NCI-H1105 (cell line): ENCODE data around the gene MEIOC.
A peak's percentile ranks its signal among the peaks of the same experiment; 100 is the strongest.
"Not testable (repeated sequence)": the region's sequence is repeated elsewhere in the genome, so short reads cannot be mapped to it uniquely, and the experiment has no call there.

Source experiments
- DNase-seq: peaks from one replicate; lab custom pipeline; 2025; lab: John Stamatoyannopoulos, UW

Gene MEIOC

DNA sequence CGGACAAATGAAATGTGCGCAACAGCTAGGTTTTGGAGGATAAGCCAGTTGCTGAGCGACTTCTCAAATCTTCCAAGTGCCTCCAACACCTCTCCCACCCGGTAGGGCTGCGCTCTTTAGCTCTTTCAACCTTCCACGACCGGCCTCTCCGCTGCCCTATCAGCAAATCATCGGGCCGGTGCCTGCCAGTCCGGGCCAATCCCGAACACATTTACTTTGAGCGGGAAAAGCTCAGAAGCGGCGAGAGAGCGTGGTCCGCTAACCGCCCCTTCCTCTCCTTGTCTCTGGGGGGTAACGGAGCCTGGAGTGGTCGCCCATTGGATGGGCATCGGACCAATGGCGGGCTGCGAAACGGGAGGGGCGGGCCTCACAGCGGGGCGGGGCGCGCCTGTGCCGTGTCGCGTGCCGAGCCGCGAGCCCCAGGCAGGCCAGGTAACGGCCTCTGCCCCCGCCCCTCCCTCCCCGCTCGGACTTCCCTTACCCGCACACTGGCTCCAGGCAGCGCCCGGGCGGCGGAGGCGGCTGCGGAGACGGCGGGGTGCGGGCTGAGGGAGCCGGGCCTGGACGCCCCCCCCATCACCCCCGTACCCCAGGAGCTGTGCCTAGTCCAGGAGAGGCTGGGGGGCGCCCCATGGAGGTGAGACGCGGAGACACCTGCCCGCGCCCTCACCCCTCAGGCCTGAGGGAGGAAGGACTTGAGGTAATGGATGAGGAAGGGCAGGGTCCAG lies at the start of gene MEIOC:
MEIOC (plus strand) TSS at position 486 of the 728 bp plus-strand sequence; CDS start at position 632, 146 bp downstream.
- DNase-seq: peak; percentile 5

DNA sequence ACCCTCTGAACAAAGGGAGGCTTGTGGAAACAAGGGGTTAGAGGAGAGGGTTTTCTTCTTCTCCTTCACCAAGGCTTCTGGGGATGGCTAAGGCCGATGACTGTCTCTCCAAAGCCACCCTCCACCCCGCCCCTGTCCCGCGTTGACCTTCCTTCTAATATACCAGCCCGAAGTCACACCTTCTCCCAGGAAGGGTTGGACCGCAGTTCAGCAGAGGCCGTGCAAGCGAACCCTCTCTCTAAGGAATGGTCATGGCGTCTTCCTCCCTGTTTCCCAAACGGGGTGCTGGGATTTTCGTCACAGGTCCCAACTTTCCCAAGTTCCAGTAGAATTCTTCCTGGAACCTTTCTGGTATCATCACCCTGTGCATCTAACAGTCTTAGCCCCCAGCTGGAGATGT lies 49.6 kb upstream of the MEIOC start:
- no peak for DNase-seq

DNA sequence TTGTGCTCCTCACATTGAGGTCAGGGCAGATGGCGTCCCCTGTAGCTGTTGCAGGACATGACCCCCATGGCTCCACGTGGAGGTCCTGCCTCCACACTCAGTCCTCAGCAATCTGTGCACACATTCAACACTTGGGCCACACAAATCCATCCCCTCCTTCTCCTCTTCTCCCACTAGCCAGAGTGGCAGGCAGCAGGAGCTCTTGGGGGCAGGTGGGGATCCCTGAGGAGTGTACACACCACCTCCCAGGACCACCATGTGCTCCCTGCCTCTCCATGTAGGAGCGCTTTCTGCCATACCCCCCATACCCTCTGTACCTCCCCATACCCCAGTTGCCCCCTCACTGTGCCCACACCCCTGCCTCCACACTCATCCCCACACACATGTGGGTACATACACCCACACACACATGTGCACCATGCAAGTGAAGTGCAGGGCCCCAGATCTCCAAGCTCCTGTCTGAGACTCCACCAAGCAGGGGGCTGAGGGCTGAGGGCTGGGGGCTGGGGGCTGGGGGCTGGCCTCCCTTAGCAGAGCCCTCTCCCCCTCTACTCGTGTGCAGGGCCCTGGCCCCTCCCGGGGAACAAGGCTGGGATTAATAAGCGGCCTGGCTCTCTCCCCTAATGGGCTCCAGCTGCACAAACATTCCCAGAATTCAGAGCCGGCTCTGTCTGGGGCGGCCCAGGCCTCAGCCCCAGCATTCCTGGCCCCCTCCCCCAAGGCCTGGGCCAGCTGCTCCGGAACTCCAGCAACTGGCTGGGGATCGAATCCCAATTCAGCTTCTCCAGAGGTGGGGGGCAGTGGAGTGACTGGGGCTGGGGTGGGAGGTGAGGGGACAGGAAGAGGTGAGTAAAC lies 48.2 kb upstream of the MEIOC start:
- DNase-seq: peak; percentile 13

DNA sequence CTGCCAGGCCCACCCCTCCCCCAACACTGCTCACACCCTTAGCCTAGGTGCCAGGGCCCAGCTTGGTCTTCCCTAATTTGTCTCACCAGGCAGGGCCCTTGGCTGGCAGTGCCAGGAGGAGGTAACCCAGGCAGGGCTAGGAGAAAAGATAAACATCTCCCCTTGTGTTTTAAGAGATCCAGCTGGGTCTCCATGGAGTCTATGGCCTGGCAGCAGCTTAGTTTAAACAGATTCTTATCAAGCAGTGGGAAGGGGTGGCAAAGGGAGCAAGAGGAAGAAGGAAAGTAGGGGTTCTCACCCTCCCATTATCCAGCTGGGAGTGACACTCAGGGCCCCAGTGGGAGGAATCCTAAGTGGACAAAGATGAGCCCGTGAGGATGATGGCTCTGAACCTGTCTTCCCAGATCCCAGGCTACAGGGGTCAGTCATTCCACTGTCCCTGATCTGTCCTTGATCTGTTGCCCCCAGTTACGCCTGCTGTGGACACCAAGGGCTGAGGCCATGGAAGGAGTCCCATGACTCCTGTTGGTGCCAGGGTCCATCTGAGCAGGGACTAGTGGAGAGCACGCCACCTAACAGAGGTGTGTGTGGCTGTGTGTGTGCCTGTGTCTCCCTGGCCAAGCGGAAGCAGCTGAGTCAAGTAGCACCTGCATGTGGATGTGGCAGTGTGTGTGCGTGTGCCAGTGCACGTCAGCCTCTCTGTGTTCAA lies 47.4 kb upstream of the MEIOC start:
- DNase-seq: no peak

DNA sequence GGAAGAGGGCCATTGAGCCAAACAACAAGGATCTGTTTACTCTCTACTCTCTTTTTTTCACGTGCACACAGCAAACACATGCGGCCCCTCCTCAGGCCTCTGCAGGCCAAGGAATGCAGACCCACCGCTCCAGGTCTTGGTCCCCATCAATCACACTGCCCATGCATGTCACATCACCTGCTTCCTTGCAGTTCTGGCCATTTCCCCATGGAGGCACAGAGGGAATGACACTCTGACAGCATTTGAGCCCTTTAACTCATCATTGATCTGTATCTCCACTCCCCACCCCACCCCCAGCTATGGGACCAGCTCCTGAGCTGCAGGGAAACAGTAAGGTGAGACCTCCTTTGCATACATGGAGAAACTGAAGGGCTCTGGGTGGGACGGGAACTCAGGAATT lies 45.9 kb upstream of the MEIOC start:
- DNase-seq: no peak

DNA sequence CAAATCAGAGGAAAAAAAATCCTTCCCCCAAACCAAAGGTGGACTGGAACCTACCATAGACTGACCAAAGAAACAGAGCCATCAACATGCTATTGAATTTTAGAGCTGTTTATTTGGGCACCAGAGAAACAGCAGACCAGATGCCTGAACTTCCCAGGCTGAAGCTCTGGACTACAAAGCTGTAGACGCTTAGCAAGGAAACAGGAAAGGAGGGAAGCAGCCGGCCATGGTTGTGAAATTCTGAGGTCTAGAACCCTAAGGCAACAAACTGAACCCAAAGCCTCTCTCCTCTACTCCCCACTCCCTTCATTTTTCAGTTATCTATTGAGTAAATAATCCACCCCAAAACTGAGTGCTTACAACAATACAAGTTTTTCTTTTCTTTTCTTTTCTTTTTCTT lies 45.4 kb upstream of the MEIOC start:
- no peak for DNase-seq

DNA sequence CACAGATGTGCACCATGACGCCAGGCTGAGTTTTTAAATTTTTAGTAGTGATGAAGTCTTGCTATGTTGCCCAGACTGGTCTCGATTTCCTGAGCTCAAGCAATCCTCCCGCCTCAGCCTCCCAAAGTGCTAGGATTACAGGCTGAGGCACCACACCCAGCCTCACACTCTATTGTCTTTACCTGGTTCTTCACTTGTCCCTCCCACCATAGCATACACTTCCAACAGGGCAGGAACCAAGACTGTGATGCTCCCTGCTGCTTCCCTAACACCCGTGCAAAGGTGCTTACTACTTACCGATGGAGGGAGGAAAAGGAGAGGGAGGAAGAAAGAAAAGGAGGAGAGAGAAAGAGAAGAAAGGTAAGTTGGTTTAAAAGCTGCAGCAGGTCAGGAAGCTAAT lies 41.4 kb upstream of the MEIOC start:
- no peak for DNase-seq

DNA sequence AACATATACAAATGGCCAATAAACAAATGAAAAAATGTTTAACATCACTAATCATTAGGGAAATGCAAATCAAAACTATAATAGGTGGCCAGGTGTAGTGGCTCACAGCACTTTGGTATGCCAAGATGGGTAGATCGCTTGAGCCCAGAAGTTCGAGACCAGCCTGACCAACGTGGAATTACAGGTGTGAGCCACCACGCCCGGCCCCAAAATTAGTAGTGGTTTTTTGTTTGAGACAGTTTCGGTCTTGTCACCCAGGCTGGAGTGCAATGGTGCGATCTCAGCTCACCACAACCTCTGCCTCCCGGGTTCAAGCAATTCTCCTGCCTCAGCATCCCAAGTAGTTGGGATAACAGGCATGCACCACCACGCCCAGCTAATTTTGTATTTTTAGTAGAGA lies 37.6 kb upstream of the MEIOC start:
- DNase-seq: not testable (repeated sequence)

DNA sequence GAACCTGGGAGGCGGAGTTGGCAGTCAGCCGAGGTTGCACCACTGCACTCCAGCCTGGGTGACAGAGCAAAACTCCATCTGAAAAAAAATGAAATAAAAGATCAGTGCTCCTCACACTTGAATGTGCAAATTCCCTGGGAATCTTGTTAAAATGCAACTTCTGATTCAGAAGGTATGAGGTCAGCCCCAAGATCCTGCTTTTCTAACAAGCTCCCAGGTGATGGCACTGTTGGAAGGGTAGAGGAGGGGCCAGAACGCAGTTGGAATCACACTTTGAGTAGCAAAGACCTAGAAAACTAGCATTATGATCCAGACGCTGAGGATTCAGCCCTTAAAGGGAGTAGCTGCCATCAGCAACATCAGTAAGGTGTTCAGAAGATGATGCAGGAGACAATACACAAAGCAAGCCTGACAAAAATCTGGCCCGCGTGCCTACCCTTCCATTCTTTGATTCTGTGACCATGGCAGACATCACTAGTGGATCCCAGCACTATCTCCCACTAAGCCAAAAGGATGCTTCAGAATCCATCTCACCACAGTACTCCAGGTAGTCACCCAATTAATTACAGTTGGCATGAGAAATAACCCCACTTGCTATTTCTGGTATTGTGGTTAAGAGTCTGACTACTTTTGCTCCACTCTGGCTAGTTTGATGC lies 33.1 kb upstream of the MEIOC start:
- no peak for DNase-seq

DNA sequence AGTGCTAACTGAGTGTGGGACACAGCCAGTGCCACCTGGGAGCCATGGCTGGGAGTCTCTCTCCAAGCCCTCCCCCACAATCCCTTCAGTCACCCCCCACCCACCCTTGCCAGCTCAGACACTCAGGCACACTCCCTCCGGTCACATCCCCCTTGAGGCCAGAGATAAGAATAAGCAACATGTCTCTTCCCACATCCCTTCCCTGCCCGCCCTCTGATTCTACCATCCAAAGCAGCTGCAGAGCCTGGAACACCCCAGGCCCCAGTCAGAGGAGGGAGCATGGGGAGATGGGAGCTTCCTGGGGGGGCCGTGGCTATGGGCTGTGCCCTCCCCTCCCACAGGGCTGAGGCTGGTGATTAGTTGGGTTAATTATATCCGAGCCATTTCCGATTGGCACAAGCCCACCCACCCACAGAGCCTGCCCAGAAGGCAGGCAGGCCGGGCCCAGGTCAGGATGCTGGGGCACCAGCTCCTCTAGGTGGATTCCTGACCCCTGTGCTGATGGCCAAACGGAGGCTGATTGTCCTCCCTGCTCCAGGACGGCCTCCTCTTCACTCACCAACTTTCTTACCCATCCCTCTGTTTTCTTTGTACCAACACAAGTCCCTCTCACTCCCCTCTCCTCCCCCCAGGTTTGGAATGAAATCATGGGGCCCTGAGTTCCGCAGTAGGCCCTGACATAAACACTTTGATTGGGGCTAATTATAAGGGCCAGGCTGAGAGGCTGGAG lies 28.6 kb upstream of the MEIOC start:
- no peak for DNase-seq

DNA sequence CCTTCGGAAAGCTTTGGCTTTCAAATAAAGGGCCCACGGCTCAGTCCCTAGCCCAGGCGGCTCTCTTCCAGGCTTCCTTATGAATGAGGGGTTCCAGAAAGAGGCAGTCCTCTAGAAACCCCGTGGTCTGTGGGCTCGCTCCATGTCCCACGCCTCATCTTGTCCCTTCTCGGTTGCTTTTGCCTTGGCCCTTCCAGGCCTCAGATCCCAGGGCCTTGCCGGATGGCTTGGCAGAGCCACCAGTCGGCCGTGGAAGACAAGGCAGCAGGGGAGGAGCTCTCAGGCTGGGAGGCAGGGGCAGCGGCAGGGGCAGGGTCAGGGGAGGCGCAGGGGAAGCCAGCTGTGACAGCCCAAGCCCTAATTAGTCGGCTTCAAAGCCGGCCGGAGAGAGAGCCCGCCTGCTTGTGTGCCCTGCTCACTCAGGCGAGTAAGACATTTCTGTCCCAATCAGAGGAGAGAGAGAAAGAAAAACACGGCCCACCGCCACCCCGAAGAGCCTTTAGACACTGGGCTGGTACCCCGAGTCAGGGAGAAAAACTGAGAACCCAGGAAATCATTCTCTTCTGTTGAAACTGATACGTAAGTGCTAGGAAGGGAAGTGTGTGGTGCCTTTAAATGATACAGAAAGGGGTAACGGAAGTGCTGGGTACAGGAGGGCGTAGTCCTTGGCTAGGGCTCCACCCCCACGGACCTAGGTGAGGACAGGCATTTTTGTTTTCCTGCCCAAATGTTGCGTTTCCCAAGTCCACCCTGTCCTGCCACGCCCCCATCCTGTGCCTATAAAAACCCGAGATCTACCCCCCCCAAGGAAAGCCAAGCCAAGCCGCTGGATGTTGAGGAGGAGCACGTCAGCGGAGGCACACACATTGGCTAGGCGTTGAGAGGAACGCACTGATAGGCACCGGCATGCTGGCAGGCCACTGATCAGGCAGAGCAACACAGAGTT lies 27.8 kb upstream of the MEIOC start:
- no peak for DNase-seq

DNA sequence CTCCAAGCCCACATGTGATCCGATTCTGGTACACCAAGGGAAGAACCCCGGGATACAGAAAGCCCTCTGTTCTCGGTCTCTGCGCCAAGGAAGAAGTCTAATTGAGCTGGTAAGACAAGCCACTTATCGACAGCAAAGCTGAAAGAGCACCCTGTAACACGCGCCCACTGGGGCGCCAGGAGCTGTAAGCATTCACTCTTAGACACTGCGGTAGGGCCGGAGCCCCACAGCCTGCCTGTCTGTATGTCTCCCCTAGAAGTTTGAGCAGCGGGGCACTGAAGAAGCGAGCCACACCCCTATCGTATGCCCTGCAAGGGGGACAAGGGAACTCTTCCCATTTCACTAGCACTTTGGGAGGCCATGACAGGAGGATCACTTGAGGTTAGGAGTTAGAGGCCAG lies 27.0 kb upstream of the MEIOC start:
- DNase-seq: no peak

DNA sequence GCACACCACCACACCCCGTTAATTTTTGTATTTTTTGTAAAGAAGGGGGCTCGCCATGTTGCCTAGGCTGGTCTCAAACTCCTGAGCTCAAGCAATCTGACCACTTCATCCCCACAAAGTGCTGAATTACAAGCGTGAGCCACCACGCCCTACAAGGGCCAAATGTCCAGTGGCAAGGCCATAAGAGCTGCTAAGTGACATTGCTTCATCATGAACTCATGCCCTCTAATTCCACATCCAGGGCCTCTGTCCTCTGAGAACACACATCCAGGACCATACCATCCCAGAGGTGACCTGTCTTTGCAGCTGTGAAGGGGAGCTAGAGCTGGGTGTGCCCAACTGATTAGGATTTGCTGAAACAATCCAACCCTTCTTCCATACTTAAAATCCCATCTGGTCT lies 25.6 kb upstream of the MEIOC start:
- no peak for DNase-seq

DNA sequence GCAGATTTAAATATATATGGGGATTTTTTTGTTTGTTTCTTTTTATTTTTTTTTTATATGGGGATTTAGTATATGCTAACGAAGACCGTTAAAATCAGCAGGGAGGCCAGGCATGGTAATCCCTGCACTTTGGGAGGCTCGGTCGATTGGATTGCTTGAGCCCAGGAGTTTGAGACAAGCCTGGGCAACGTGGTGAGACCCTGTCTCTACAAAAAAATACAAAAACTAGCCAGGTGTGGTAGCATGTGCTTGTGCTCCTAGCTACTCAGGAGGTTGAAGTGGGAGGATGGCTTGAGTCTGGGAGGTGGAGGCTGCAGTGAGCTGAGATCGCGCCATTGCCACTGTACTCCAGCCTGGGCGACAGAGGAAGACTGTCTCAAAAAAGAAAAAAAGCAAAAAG lies 22.3 kb upstream of the MEIOC start:
- DNase-seq: no peak

DNA sequence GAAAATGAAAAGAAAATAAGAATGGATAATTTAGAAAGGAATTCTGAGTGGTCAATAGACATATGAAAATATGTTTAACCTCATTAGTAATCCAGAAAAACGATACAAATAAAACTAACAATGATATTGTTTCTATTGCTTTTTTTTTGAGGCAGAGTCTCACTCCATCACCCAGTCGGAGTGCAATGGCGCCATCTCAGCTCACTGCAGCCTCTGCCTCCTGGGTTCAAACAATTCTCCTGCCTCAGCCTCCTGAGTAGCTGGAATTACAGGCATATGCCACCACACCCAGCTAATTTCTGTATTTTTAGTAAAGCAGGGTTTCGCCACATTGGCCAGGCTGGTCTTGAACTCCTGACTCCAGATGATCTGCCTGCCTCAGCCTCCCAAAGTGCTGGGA lies 21.9 kb upstream of the MEIOC start:
- not testable (repeated sequence) for DNase-seq

DNA sequence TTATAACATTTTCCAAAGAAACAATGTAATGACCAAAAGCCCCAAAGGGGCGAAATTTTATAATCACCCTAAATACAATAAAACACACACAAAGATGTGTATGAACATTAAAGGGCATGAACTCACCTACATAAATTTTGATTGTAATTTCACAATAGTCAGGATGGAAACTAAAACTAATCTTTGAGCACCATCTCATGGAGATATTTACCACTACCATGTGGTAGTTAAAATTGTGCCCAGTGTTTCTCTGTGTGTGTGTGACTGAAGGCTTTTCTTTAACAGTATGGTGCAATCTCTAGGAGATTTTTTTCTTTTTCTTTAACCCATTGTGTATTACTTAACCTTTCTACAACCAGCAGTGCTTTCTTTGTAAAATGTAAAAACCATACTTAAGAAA lies 19.7 kb upstream of the MEIOC start:
- no peak for DNase-seq

DNA sequence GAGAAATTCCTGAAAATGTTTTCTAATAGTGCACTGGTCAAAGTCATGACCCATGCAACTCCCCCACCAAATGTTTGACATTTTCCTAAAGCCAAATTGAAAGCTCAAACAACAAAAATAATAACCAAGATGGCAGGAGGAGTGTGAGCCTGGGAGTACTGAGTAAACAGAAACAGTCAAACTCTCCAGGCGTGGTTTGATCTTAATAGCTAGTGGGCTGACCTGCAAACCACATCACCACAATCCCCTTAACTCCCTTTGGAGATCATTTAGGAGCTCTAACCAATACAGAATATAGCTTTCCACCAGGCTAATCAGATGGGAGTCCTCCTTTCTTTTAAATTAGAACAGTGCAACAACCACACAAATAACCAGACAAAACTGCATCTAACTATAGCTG lies 19.2 kb upstream of the MEIOC start:
- no peak for DNase-seq

DNA sequence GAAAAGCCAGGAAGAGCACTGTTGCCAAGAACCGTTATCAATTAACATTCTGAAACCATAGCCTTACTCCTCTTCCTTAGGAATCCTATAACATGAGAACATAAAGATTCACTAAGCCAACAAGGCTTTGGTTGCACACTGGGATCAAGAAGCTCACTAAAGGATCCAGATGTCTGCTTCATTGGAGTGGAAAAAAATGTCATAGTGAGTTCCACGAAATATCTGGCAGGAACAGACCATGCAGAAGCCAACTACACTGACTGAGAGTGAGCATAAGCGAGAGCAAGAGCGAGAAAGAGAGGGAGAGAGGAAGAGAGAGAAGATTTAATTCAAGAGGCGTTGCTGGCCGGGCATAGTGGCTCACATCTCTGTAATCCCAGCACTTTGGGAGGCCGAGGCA lies 13.4 kb upstream of the MEIOC start:
- no peak for DNase-seq

DNA sequence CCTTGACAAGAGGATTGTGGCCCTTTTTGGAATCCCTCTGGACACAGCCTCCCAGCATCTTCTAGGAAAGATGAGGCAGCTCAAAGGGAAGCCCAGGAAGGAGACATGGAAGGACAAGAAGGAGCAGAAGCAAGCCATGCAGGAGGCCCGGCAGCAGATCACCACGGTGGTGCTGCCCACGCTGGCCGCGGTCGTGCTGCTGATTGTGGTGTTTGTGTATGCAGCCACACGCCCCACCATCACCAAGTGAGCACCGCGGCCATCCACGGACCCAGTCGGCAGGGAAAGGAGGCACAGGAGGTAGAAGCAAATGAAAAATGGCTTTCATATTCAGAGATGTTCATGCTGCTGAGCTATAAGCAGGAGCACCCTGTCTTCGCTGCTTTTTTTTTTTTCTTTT lies 10.9 kb upstream of the MEIOC start:
- no peak for DNase-seq

DNA sequence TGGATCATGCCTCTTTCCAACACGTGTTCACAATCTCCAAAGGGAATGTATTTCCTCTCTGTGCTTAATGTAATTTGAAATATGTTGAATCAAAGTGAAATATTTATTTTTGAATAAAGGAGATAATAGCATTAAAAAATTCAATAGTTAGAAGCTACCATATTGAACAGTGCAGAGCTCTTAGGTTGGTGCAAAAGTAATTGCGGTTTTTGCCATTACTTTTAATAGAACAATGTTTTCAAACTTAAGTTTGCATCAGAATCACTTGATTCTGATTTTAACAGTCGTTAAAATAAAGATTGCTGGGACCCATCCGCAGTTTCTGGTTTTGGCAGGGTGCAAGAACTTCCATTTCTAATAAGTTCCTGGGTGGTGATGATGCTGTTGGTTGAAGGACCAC lies 10.0 kb upstream of the MEIOC start:
- no peak for DNase-seq

DNA sequence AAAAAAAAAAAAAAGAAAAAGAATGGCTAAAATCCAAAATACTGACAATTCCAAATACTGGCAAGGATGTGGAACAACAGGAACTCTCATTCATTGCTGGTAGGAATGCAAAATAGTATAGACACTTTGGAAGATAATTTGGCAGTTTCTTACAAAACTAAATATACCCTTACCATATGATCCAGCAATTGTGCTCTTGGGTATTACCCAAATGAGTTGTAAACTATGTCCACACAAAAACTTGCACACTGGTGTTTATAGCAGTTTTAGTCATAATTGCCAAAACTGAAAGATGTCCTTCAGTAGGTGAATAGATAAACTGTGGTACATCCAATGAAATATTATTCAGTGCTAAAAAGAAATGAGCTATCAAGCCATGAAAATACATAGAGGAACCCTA lies 8.5 kb upstream of the MEIOC start:
- no peak for DNase-seq
